Neural cell (in vitro differentiated cells): ENCODE results near the gene CD101. TPM values are rescaled to one million over a fixed set of nuclear protein-coding genes. Genes with fewer than 3 reads are reported as not detected.

Experiments
- H2AFZ ChIP-seq: fragments of 200-600, 300-800 bp; sonication (generic), shearing (Covaris generic); 2 replicates; pipeline ENCODE4 v1.6.0; 2014; ENCODE audit warnings: low read depth, mild to moderate bottlenecking, antibody characterized with exemption, low read length, moderate library complexity
- H3F3A ChIP-seq: fragments of 200-600 bp; shearing (Covaris generic); 2 replicates; pipeline ENCODE4 v1.6.1; 2016; ENCODE audit warnings: mild to moderate bottlenecking, moderate library complexity, mixed read lengths, antibody characterized with exemption, low read length; ENCODE audit not compliant: insufficient read depth, poor library complexity, severe bottlenecking
- H3K27ac ChIP-seq: fragments of 200-600, 300-800 bp; sonication (generic), shearing (Covaris generic); 2 replicates; pipeline ENCODE4 v1.5.1; 2014; ENCODE audit warnings: mild to moderate bottlenecking, low read length, moderate library complexity
- H3K27me3 ChIP-seq: fragments of 300-800, 200-600 bp; sonication (generic), shearing (Covaris generic); 2 replicates; pipeline ENCODE4 v1.6.0; 2014; ENCODE audit warnings: mild to moderate bottlenecking, low read depth, low read length, moderate library complexity; ENCODE audit not compliant: insufficient read depth
- H3K36me3 ChIP-seq: fragments of 300-800, 200-600 bp; sonication (generic), shearing (Covaris generic); 2 replicates; pipeline ENCODE4 v1.5.1; 2014; ENCODE audit warnings: mild to moderate bottlenecking, antibody characterized with exemption, low read length, moderate library complexity; ENCODE audit not compliant: insufficient read depth
- H3K4me2 ChIP-seq: fragments of 300-800, 200-600 bp; sonication (generic), shearing (Covaris generic); 2 replicates; pipeline ENCODE4 v1.6.0; 2014; ENCODE audit warnings: mild to moderate bottlenecking, low read length
- H3K4me3 ChIP-seq: fragments of 300-800, 200-600 bp; sonication (generic), shearing (Covaris generic); 2 replicates; pipeline ENCODE4 v1.5.1; 2014; ENCODE audit warnings: mild to moderate bottlenecking, low read length, moderate library complexity
- H3K79me2 ChIP-seq: fragments of 200-600 bp; shearing (Covaris generic); replicated peaks from 2 replicates; pipeline ENCODE4 v1.6.0; 2014; ENCODE audit warnings: mild to moderate bottlenecking, low read length, moderate library complexity; ENCODE audit not compliant: insufficient read depth
- H3K9ac ChIP-seq: fragments of 300-800, 200-600 bp; sonication (generic), shearing (Covaris generic); 2 replicates; pipeline ENCODE4 v1.6.1; 2016; ENCODE audit warnings: mild to moderate bottlenecking, low read length, mixed read lengths
- H3K9me2 ChIP-seq: fragments of 200-600 bp; shearing (Covaris generic); 2 replicates; pipeline ENCODE4 v1.6.1; 2016; ENCODE audit warnings: mild to moderate bottlenecking, low read length, mixed read lengths; ENCODE audit not compliant: insufficient read depth
- H3K9me3 ChIP-seq: fragments of 200-600, 300-800 bp; sonication (generic), shearing (Covaris generic); 2 replicates; pipeline ENCODE4 v1.6.1; 2016; ENCODE audit warnings: mild to moderate bottlenecking, mixed run types, low read length, moderate library complexity, mixed read lengths
- H4K20me1 ChIP-seq: fragments of 200-600 bp; shearing (Covaris generic); 2 replicates; pipeline ENCODE4 v1.6.1; 2016; ENCODE audit warnings: mild to moderate bottlenecking, mixed run types; ENCODE audit not compliant: insufficient read depth
- CTCF ChIP-seq: fragments of 450-650 bp; IDR thresholded peaks from 2 replicates; pipeline ENCODE4 v1.5.1; 2014; ENCODE audit warnings: antibody characterized with exemption, mild to moderate bottlenecking, moderate library complexity; ENCODE audit not compliant: poor library complexity, severe bottlenecking
- EP300 ChIP-seq: fragments of 450-650 bp; conservative IDR thresholded peaks from 2 replicates; pipeline ENCODE4 v1.6.1; 2014; ENCODE audit warnings: antibody characterized with exemption, mild to moderate bottlenecking, moderate library complexity; ENCODE audit not compliant: poor library complexity, severe bottlenecking
- EZH2 ChIP-seq: fragments of 200-600, 300-800 bp; shearing (Covaris generic), sonication (generic); IDR thresholded peaks from 2 replicates; pipeline ENCODE4 v1.6.1; 2014; ENCODE audit warnings: antibody characterized with exemption, low read length, borderline replicate concordance, mild to moderate bottlenecking; ENCODE audit not compliant: insufficient read depth, poor library complexity, severe bottlenecking
- MXI1 ChIP-seq: fragments of 450-650 bp; conservative IDR thresholded peaks from 2 replicates; pipeline ENCODE4 v1.6.1; 2014; ENCODE audit warnings: antibody characterized with exemption, mild to moderate bottlenecking; ENCODE audit not compliant: poor library complexity, severe bottlenecking
- POLR2AphosphoS5 ChIP-seq: IDR thresholded peaks from 2 replicates; pipeline ENCODE4 v1.6.1; 2012
- RAD21 ChIP-seq: fragments of 450-650 bp; conservative IDR thresholded peaks from 2 replicates; pipeline ENCODE4 v1.6.1; 2014; ENCODE audit warnings: antibody characterized with exemption, mild to moderate bottlenecking, moderate library complexity
- REST ChIP-seq: IDR thresholded peaks from 2 replicates; pipeline ENCODE4 v1.6.1; 2012; ENCODE audit warnings: borderline replicate concordance
- SMC3 ChIP-seq: fragments of 450-650 bp; conservative IDR thresholded peaks from 2 replicates; pipeline ENCODE4 v1.6.1; 2014; ENCODE audit warnings: antibody characterized with exemption, mild to moderate bottlenecking, moderate library complexity; ENCODE audit not compliant: poor library complexity
- TAF1 ChIP-seq: IDR thresholded peaks from 2 replicates; pipeline ENCODE4 v1.6.1; 2012; ENCODE audit warnings: low read depth
- polyA plus RNA-seq: library from polyadenylated mRNA; depleted of rRNA; stranded (reverse); fragments of >200 nt; gene quantifications from 2 replicates; pipeline ENCODE4 v1.2.3, GENCODE V29; 2014

CD101 gene
- polyA plus RNA-seq, 1 donor from 2014 or later, result 1.4 TPM

- H2AFZ ChIP-seq, result no peak overlapping the region
- no peaks in the 10 kb centered on the region for H4K20me1 ChIP-seq
- H3K9me3 ChIP-seq, result no peaks in the 10 kb centered on the region
- no peaks in the 10 kb centered on the region for H3K36me3 ChIP-seq
- H3K9ac ChIP-seq, result no peak overlapping the region
- no peak overlapping the region for H3K27ac ChIP-seq
- no peaks in the 10 kb centered on the region for H3K79me2 ChIP-seq
- H3K9me2 ChIP-seq, result no peaks in the 10 kb centered on the region
- TF ChIP-seq EZH2, result no peak
- no peak for TF ChIP-seq REST
- TF ChIP-seq RAD21, result no peak
- no peak for TF ChIP-seq CTCF
- no peak for TF ChIP-seq EP300
- TF ChIP-seq POLR2AphosphoS5, result no peak
- TF ChIP-seq SMC3, result no peak
- TF ChIP-seq TAF1, result no peak
- TF ChIP-seq MXI1, result no peak
- no peak overlapping the region for H3K4me3 ChIP-seq
- peaks cover 2% of the 10 kb centered on the region for H3F3A ChIP-seq
- H3K4me2 ChIP-seq, result no peak overlapping the region
- H3K27me3 ChIP-seq, result no peaks in the 10 kb centered on the region
Observed at GRCh38 chr1:117054068-117054467, 52.5 kb downstream of the CD101 start.

DNA sequence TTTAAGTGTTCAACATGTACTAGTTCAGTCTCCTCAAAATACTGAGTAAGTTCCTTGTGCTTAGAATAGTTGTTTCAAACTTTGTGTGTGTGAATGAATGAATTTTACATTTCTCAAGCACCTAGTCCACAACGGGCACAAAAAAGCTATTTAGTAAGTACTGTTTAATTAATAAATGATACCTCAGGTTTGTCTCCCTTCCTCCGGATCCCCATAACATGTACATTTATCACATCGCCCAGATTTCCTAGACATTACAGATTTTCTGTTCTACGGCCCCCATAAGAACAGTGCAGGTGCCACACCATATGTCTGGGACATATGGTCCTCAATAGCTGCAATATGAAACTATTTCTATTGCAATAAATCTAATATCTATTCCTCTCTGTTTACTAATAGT, 57.2 kb downstream of the CD101 start:
- Histone ChIP-seq H3K4me2 (peak overlapping the region; percentile 71), H3K79me2 (no peaks in the 10 kb centered on the region), H3K27me3 (no peaks in the 10 kb centered on the region), H3K9ac (peak overlapping the region; percentile 45), H2AFZ (no peak overlapping the region), H3F3A (peaks cover 5% of the 10 kb centered on the region), H4K20me1 (no peaks in the 10 kb centered on the region), H3K4me3 (peak overlapping the region; percentile 78), H3K9me3 (no peaks in the 10 kb centered on the region), H3K27ac (no peak overlapping the region), H3K36me3 (no peaks in the 10 kb centered on the region), H3K9me2 (no peaks in the 10 kb centered on the region)
- TF ChIP-seq EP300, result no peak
- no peak for TF ChIP-seq CTCF
- no peak for TF ChIP-seq MXI1
- no peak for TF ChIP-seq TAF1
- TF ChIP-seq POLR2AphosphoS5, result no peak
- TF ChIP-seq REST, result no peak
- no peak for TF ChIP-seq SMC3
- TF ChIP-seq RAD21, result no peak
- no peak for TF ChIP-seq EZH2
